Activated CD4-positive, alpha-beta T cell treated with anti-CD3 and anti-CD28 coated beads, Interleukin-2, Interleukin-6, amounts not matched to agents 100 ng/mL and 50 ng/mL, durations not matched to agents 16 hours and 8 hours (primary cell): Measurements from ENCODE around the gene STARD13.

Experiments
- DNase-seq: peaks from one replicate; pipeline ENCODE4 v3.0.0-alpha.2; 2020

Gene STARD13

GRCh38 chr13:33110713-33111413 lies 174.7 kb downstream of the STARD13 start:
- no peak for DNase-seq

GRCh38 chr13:33110386-33110712 lies 175.2 kb downstream of the STARD13 start:
- no peak for DNase-seq

- no peak for DNase-seq
These were observed 175.8 kb downstream of the STARD13 start for GRCh38 chr13:33109801-33110200.

- no peak for DNase-seq
These were observed 176.3 kb downstream of the STARD13 start for GRCh38 chr13:33109271-33109697.

GRCh38 chr13:33108620-33109019 lies 176.9 kb downstream of the STARD13 start:
- no peak for DNase-seq

- no peak for DNase-seq
These were observed 178.2 kb downstream of the STARD13 start for GRCh38 chr13:33107361-33107760.

- DNase-seq = no peak
These were observed 178.7 kb downstream of the STARD13 start for GRCh38 chr13:33106656-33107360.

GRCh38 chr13:33105387-33106005 lies 180.1 kb downstream of the STARD13 start:
- no peak for DNase-seq

GRCh38 chr13:33103457-33103856 lies 182.1 kb downstream of the STARD13 start:
- no peak for DNase-seq

GRCh38 chr13:33101835-33102234 lies 183.7 kb downstream of the STARD13 start:
- no peak for DNase-seq

GRCh38 chr13:33100886-33101285 lies 184.7 kb downstream of the STARD13 start:
- DNase-seq = no peak

- DNase-seq = no peak
These were observed 185.7 kb downstream of the STARD13 start for GRCh38 chr13:33099860-33100259.

GRCh38 chr13:33096886-33097605 lies 188.5 kb downstream of the STARD13 start:
- no peak for DNase-seq

- DNase-seq = no peak
These were observed 193.2 kb downstream of the STARD13 start for GRCh38 chr13:33092073-33092987.

- DNase-seq = no peak
These were observed 194.2 kb downstream of the STARD13 start for GRCh38 chr13:33091415-33091774.

- DNase-seq = no peak
These were observed 194.7 kb downstream of the STARD13 start for GRCh38 chr13:33090755-33091414.

- no peak for DNase-seq
These were observed 196.2 kb downstream of the STARD13 start for GRCh38 chr13:33089311-33089710.

GRCh38 chr13:33087790-33088189 lies 197.8 kb downstream of the STARD13 start:
- no peak for DNase-seq

GRCh38 chr13:33087091-33087490 lies 198.5 kb downstream of the STARD13 start:
- DNase-seq = no peak

GRCh38 chr13:33083054-33083453 lies 202.5 kb downstream of the STARD13 start:
- DNase-seq = no peak

GRCh38 chr13:33081666-33082065 lies 203.9 kb downstream of the STARD13 start:
- no peak for DNase-seq
